ENCODE measurements around the gene LRCH1. TPM values are rescaled to one million over a fixed set of nuclear protein-coding genes. Genes with fewer than 3 reads are reported as not detected.

LRCH1 gene
- total RNA-seq, 1 experiment from 2014 or later, result 10.5 TPM

DNA sequence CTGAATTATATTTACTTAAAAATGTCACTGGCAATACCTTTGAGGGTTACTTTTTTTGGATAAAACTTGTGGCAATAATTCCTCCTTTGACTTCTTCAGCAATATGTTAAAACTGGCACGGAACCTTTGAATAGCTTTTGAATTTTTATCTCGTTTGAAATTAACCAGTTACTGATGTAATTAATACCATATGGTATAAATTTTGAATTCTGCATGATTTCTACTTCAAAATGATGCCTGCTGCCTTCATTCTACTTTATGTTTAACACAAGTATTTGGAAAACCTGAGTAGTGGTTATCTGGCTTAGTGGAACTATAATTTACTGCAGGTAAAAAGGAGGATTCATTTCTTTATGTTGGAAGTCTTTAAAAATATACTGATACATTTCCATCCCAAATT lies 85.3 kb downstream of the LRCH1 start:
- no peaks in the 10 kb centered on the region for H3F3A ChIP-seq (ENCODE audit: insufficient read depth, low read depth)
- H4K20me1 ChIP-seq (ENCODE audit: insufficient read depth), result no peaks in the 10 kb centered on the region
- POLR2A ChIA-PET (ENCODE audit: unreplicated experiment), result no interaction called here
- intact Hi-C loops (cut with micrococcal nuclease; ENCODE audit: unreplicated experiment), result no loop called here
- no peak overlapping the region for H3K4me3 ChIP-seq
- H3K36me3 ChIP-seq (ENCODE audit: low read depth), result no peaks in the 10 kb centered on the region
- H2AFZ ChIP-seq, result no peak overlapping the region
- H3K4me1 ChIP-seq (replicated peaks; ENCODE audit: insufficient read depth), result no peaks in the 10 kb centered on the region
- H3K4me2 ChIP-seq, result no peak overlapping the region
- no peaks in the 10 kb centered on the region for H3K27me3 ChIP-seq (ENCODE audit: insufficient read depth, low read depth)
- no peaks in the 10 kb centered on the region; the same call in none of the 2 replicates for H3K9me2 ChIP-seq (ENCODE audit: insufficient read depth)
- no peak for DNase-seq
- H3K79me2 ChIP-seq (ENCODE audit: low read depth), result 0 out of 2 replicates have a peak, but pooled peaks cover under 1% of the 10 kb centered on the region
- CTCF ChIA-PET, result interaction anchor here (0.6 kb wide), 1 partner anchor 25 kb away, joined by 3 read pairs; no protein-coding TSS in a partner anchor
- no peak for TF ChIP-seq EZH2 (IDR thresholded peaks at IDR 0.05; ENCODE audit: low read depth)
- no peak for TF ChIP-seq CTCF (conservative IDR thresholded peaks at IDR 0.05)
- BruUV-seq (replicated peaks), result no TSS peak
- H3K9me3 ChIP-seq (ENCODE audit: insufficient read depth, low read depth), result no peaks in the 10 kb centered on the region
- H3K27ac ChIP-seq, result no peak overlapping the region

DNA sequence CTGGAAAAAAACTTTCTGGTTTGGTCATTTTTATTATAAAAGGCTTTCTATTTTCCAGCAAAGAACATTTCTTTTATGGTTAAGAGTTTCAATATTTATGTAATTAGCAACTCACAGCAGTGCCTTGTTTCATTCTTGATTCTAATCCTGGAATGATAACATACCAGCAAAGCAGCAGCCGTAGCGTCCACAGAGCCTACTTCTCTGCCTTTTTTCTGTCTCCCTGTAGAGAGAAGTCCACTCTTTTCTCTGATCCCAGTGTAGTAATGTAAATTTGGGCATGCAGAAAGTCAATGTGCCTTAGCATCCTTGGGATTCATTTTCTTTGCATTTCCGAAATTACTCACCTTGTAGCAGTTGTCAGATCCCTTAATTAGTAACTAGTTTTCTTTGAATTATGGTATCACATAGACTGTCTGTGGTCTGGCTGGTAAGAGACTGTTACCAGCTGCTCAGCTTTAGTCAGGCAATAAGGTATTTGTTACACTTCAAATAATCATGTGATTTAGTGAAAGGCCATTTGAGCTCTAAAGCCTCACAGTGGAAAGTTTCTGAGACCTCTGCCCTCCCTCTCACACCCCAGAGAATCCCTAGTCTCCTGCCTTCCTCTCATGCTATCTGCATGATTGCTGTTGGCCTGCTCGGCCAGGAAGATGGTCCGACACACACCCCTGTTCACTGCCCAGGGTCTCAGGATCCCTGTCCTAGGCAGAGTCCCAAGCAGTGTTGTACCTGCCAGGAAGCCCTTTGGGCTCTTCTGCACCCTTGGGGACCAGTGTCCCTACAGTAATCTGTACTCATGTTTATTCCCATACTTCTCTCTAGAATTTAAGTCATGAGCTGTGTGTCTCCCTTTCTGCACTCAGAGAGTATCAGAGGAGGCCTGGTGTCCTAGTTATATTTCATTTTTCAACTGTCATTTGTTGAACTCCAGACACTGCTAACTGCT lies 86.3 kb downstream of the LRCH1 start:
- Histone ChIP-seq H2AFZ (no peak overlapping the region), H3K9me2 (ENCODE audit: insufficient read depth) (no peaks in the 10 kb centered on the region; the same call in none of the 2 replicates), H3K9me3 (ENCODE audit: insufficient read depth, low read depth) (no peaks in the 10 kb centered on the region), H3K79me2 (ENCODE audit: low read depth) (no peaks in the 10 kb centered on the region), H3K4me1 (replicated peaks; ENCODE audit: insufficient read depth) (no peaks in the 10 kb centered on the region), H3K4me3 (no peak overlapping the region), H3K27me3 (ENCODE audit: insufficient read depth, low read depth) (no peaks in the 10 kb centered on the region), H3K27ac (no peak overlapping the region), H3F3A (ENCODE audit: insufficient read depth, low read depth) (no peaks in the 10 kb centered on the region), H3K4me2 (no peak overlapping the region), H4K20me1 (ENCODE audit: insufficient read depth) (no peaks in the 10 kb centered on the region; the same call in 1 of the 2 replicates), H3K36me3 (ENCODE audit: low read depth) (no peaks in the 10 kb centered on the region)
- no peak for DNase-seq
- POLR2A ChIA-PET (ENCODE audit: unreplicated experiment), result interaction anchor here (0.6 kb wide), 1 partner anchor 26 kb away, joined by 3 read pairs; no protein-coding TSS in a partner anchor
- no TSS peak for BruUV-seq (replicated peaks)
- CTCF ChIA-PET, result no interaction called here
- TF ChIP-seq EZH2 (IDR thresholded peaks at IDR 0.05; ENCODE audit: low read depth), result no peak
- TF ChIP-seq CTCF (conservative IDR thresholded peaks at IDR 0.05), result no peak
- intact Hi-C loops (cut with micrococcal nuclease; ENCODE audit: unreplicated experiment), result no loop called here

DNA sequence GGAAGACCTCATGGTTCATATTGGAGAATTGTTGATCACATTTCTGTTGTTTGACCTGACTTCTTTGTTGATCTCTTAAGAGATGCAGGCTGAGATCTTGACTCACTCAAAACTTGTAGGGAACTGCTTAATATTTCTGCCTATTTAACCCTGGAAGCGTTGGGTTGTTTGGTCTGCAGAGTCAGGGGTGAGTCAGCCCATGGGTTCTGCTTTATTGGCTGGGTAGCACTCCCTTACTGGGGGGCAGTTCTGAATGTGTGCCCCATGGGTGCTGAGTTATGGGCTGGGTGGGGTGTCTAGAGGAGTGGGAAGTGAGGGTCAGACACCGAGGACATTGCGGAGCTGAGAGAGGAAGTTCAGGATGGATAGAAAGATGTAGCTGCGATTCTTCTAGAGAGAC lies 87.9 kb downstream of the LRCH1 start:
- ChIA-PET CTCF (no interaction called here), POLR2A (ENCODE audit: unreplicated experiment) (no interaction called here)
- H3K9me2 ChIP-seq (ENCODE audit: insufficient read depth), result no peaks in the 10 kb centered on the region; the same call in none of the 2 replicates
- no peak overlapping the region for H3K4me3 ChIP-seq
- no peak for TF ChIP-seq EZH2 (IDR thresholded peaks at IDR 0.05; ENCODE audit: low read depth)
- no peak for TF ChIP-seq CTCF (conservative IDR thresholded peaks at IDR 0.05)
- no TSS peak for BruUV-seq (replicated peaks)
- no peak overlapping the region for H3K27ac ChIP-seq
- no peak for DNase-seq
- no peak overlapping the region for H3K4me2 ChIP-seq
- no peaks in the 10 kb centered on the region for H3K4me1 ChIP-seq (replicated peaks; ENCODE audit: insufficient read depth)
- peaks cover 3% of the 10 kb centered on the region for H4K20me1 ChIP-seq (ENCODE audit: insufficient read depth)
- no peaks in the 10 kb centered on the region for H3F3A ChIP-seq (ENCODE audit: insufficient read depth, low read depth)
- H2AFZ ChIP-seq, result no peak overlapping the region
- no peaks in the 10 kb centered on the region for H3K36me3 ChIP-seq (ENCODE audit: low read depth)
- H3K9me3 ChIP-seq (ENCODE audit: insufficient read depth, low read depth), result no peaks in the 10 kb centered on the region
- 0 out of 2 replicates have a peak, but pooled peaks cover 6% of the 10 kb centered on the region for H3K79me2 ChIP-seq (ENCODE audit: low read depth)
- no peaks in the 10 kb centered on the region for H3K27me3 ChIP-seq (ENCODE audit: insufficient read depth, low read depth)
- intact Hi-C loops (cut with micrococcal nuclease; ENCODE audit: unreplicated experiment), result no loop called here

Measured in PC-9 (cell line).